B cell (primary cell): ENCODE data around the gene DSN1. TPM values are rescaled to one million over a fixed set of nuclear protein-coding genes. Genes with fewer than 3 reads are reported as not detected.

ENCODE experiments used
- ATAC-seq: fragments of 200-7000 bp; cut with Tn5 transposase; one replicate; pipeline ENCODE4 v1.10.0; 2021; ENCODE audit warnings: low read depth, mild to moderate bottlenecking, moderate number of reproducible peaks, moderate library complexity
- CTCF ChIA-PET: fragments of 350-600 bp; sonication (Branson Sonifier 250); formaldehyde crosslinking; loops from one replicate; lab custom pipeline; 2021; ENCODE audit warnings: antibody characterized with exemption, inconsistent platforms; lab: Charles Lee
- POLR2A ChIA-PET: fragments of 350-600 bp; sonication (Branson Sonifier 250); formaldehyde crosslinking; loops from one replicate; lab custom pipeline; 2021; ENCODE audit warnings: antibody characterized with exemption; lab: Charles Lee
- DNase-seq: peaks from one replicate; pipeline ENCODE4 v3.0.0; 2013
- H2AFZ ChIP-seq: 2 replicates; pipeline ENCODE4 v1.6.1; 2012; ENCODE audit warnings: mild to moderate bottlenecking, low read depth, low read length; ENCODE audit not compliant: insufficient read depth, poor library complexity, severe bottlenecking
- H3K27ac ChIP-seq, 2 donors: 1 replicate in 1 of 2; 2 replicates in 1 of 2; pipeline ENCODE4 v1.5.1; 2012 to 2013; ENCODE audit warnings: low read length in 2 of 2, mild to moderate bottlenecking in 2 of 2, moderate library complexity in 1 of 2
- H3K27me3 ChIP-seq, 4 experiments: fragments of 200-600 bp in 1 of 4; sonication (generic) in 1 of 4; replicated peaks in 1 of 4; 1 replicate in 2 of 4; 2 replicates in 2 of 4; pipeline versions ENCODE4 v1.6.1 to v1.7.0; 2013 to 2016; ENCODE audit warnings: low read length in 3 of 4, mild to moderate bottlenecking in 2 of 4, mixed read lengths in 1 of 4, moderate library complexity in 1 of 4; ENCODE audit not compliant: insufficient read depth in 4 of 4, control insufficient read depth in 3 of 4; ENCODE audit errors: control extremely low read depth in 1 of 4
- H3K36me3 ChIP-seq, 2 experiments: replicated peaks in 1 of 2; 1 replicate in 1 of 2; 2 replicates in 1 of 2; pipeline versions ENCODE4 v1.6.1 to v1.7.1; 2013; ENCODE audit warnings: low read length in 1 of 2; ENCODE audit not compliant: insufficient read depth in 2 of 2, control insufficient read depth in 1 of 2; ENCODE audit errors: control extremely low read depth in 1 of 2, extremely low read depth in 1 of 2
- H3K4me1 ChIP-seq, 2 donors: fragments of 200-600 bp in 1 of 2; sonication (generic) in 1 of 2; 1 replicate in 1 of 2; 2 replicates in 1 of 2; pipeline versions ENCODE4 v1.5.1 to v1.6.1; 2013 to 2017; ENCODE audit warnings: low read length in 2 of 2; ENCODE audit not compliant: control insufficient read depth in 2 of 2, insufficient read depth in 2 of 2
- H3K4me2 ChIP-seq: replicated peaks from 2 replicates; pipeline ENCODE3; 2012; ENCODE audit warnings: mild to moderate bottlenecking, low read depth, low read length; ENCODE audit not compliant: poor library complexity, severe bottlenecking
- H3K4me3 ChIP-seq, 5 experiments: fragments of 200-600 bp in 1 of 5; sonication (generic) in 1 of 5; 1 replicate in 3 of 5; 2 replicates in 2 of 5; pipeline versions ENCODE4 v1.5.1 to v1.7.0; 2011 to 2016; ENCODE audit warnings: low read length in 4 of 5, mild to moderate bottlenecking in 4 of 5, low read depth in 2 of 5, control low read depth in 1 of 5, moderate library complexity in 1 of 5; ENCODE audit not compliant: insufficient read depth in 1 of 5; ENCODE audit errors: control extremely low read depth in 1 of 5, extremely low read depth in 1 of 5
- H3K79me2 ChIP-seq: fragments of 200-600 bp; sonication (generic); one replicate; pipeline ENCODE4 v1.6.0; 2016; ENCODE audit warnings: low read length; ENCODE audit not compliant: control insufficient read depth, insufficient read depth
- H3K9ac ChIP-seq: fragments of 200-600 bp; sonication (generic); 2 replicates; pipeline ENCODE4 v1.6.1; 2017; ENCODE audit warnings: mild to moderate bottlenecking, low read length, moderate library complexity
- H3K9me3 ChIP-seq, 3 donors: one replicate each; pipeline versions ENCODE4 v1.6.1 to v1.7.1; 2013; ENCODE audit warnings: low read length in 2 of 3; ENCODE audit not compliant: control insufficient read depth in 2 of 3, insufficient read depth in 1 of 3; ENCODE audit errors: control extremely low read depth in 1 of 3
- H4K20me1 ChIP-seq: 2 replicates; pipeline ENCODE4 v1.6.0; 2012; ENCODE audit warnings: mild to moderate bottlenecking, low read length; ENCODE audit not compliant: insufficient read depth, control insufficient read depth, poor library complexity, severe bottlenecking
- H3K27ac Mint-ChIP-seq: one replicate; pipeline ENCODE4 v1.8.0; 2021; ENCODE audit warnings: mixed read lengths
- H3K27me3 Mint-ChIP-seq: one replicate; pipeline ENCODE4 v1.8.0; 2021; ENCODE audit warnings: mixed read lengths
- H3K4me1 Mint-ChIP-seq: one replicate; pipeline ENCODE4 v1.8.0; 2021; ENCODE audit warnings: mixed read lengths
- H3K4me3 Mint-ChIP-seq: one replicate; pipeline ENCODE4 v1.8.0; 2021; ENCODE audit warnings: mixed read lengths
- H3K9me3 Mint-ChIP-seq: one replicate; pipeline ENCODE4 v1.8.0; 2022; ENCODE audit warnings: mixed read lengths; ENCODE audit not compliant: insufficient read depth
- EZH2 ChIP-seq: IDR thresholded peaks from 2 replicates; pipeline ENCODE4 v1.6.1; 2012; ENCODE audit warnings: borderline replicate concordance, low read depth, mild to moderate bottlenecking, moderate library complexity, low read length; ENCODE audit not compliant: insufficient read depth, poor library complexity, severe bottlenecking
- WGBS: methylation state at CpG from one replicate; pipeline ENCODE4 v1.1.5; 2013; ENCODE audit warnings: missing lambda C conversion rate; ENCODE audit not compliant: insufficient coverage; 5-methylcytosine and 5-hydroxymethylcytosine counted together
- intact Hi-C: fragments of 100-400 bp; cut with micrococcal nuclease; formaldehyde crosslinking; loops from one replicate; pipeline ENCODE4 v1.10.0; 2022
- polyA plus RNA-seq: library from polyadenylated mRNA; depleted of rRNA; stranded (reverse); fragments of >200 nt; gene quantifications from 2 replicates; pipeline ENCODE4 v1.2.3, GENCODE V29; 2012
- total RNA-seq, 2 donors: library from RNA; stranded (reverse); fragments of 120-200 nt in 1 of 2; gene quantifications; 1 replicate in 1 of 2; 2 replicates in 1 of 2; pipeline versions ENCODE4 v1.2.3 to v1.2.4, GENCODE V29; 2013 to 2022
- TF ChIP-seq, protein P1 (sequence below): fragments of 200-600 bp; IDR thresholded peaks from one replicate; pipeline ENCODE4 v1.8.0; 2022; ENCODE audit warnings: antibody characterized with exemption, mild to moderate bottlenecking

The DSN1 gene
- total and polyA plus RNA-seq, 2 donors (not counting 1 experiment from before 2014, with no cell fraction given) = 13.2 to 17.1 TPM

DNA sequence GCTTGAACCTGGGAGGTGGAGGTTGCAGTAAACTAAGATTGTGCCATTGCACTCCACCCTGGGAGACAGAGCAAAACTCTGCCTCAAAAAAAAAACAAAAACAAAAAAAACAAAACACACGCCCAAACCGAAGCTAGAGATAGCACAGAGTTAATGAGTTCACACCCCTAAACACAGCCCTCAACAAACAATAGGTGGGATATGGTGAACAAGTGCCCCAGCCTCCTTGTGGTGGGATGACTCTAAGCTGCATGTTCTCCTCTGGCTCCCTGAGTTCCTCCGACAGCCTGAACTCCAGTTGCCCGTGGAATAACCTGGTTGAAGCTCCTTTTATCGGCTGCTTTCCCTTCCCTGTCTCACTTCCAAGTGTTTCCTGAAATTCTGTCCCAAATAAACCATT lies 22.1 kb upstream of the DSN1 start:
- intact Hi-C loops = no loop called here

DNA sequence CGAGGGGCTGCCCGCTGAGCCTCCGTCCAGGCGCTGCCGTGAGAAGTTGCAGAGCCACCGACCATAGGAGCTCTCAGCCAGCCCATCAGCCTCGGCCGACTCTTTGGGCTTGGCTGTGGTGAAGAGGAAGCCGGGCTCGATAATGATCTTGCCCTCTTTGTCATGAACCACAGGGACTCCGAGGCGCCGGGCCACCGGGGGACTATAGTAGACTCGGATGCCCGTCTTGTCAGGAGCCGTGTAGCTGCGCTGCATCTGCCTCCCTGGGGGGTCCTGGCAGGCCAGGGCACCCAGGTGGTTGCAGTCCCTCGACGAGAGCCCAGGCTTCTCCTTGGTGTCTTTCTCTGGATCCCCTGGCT lies 20.5 kb upstream of the DSN1 start:
- H3K4me2 ChIP-seq = no peak overlapping the region
- peaks cover 1 to 30% of the 10 kb centered on the region in 2 experiments for H3K36me3 ChIP-seq
- ATAC-seq = no peak
- no peak for TF ChIP-seq EZH2
- TF ChIP-seq, protein P1, sequence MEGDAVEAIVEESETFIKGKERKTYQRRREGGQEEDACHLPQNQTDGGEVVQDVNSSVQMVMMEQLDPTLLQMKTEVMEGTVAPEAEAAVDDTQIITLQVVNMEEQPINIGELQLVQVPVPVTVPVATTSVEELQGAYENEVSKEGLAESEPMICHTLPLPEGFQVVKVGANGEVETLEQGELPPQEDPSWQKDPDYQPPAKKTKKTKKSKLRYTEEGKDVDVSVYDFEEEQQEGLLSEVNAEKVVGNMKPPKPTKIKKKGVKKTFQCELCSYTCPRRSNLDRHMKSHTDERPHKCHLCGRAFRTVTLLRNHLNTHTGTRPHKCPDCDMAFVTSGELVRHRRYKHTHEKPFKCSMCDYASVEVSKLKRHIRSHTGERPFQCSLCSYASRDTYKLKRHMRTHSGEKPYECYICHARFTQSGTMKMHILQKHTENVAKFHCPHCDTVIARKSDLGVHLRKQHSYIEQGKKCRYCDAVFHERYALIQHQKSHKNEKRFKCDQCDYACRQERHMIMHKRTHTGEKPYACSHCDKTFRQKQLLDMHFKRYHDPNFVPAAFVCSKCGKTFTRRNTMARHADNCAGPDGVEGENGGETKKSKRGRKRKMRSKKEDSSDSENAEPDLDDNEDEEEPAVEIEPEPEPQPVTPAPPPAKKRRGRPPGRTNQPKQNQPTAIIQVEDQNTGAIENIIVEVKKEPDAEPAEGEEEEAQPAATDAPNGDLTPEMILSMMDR = no peak
- H3K27me3 ChIP-seq = no peaks in the 10 kb centered on the region
- H2AFZ ChIP-seq = no peak overlapping the region
- no peak overlapping the region for H3K9ac ChIP-seq
- peaks cover 11% of the 10 kb centered on the region for H3K79me2 ChIP-seq
- CTCF ChIA-PET = interaction anchor here (8.2 kb wide), 1 partner anchor 14 kb away, joined by 45 read pairs; no protein-coding TSS in a partner anchor
- no peaks in the 10 kb centered on the region for H4K20me1 ChIP-seq
- no peak overlapping the region for H3K27ac Mint-ChIP-seq
- intact Hi-C loops = no loop called here
- H3K9me3 ChIP-seq = no peaks in the 10 kb centered on the region
- no peaks in the 10 kb centered on the region for H3K9me3 Mint-ChIP-seq
- no peaks in the 10 kb centered on the region for H3K27me3 Mint-ChIP-seq
- no peak for DNase-seq
- no peaks in the 10 kb centered on the region for H3K4me1 ChIP-seq
- H3K4me3 ChIP-seq = no peak overlapping the region
- POLR2A ChIA-PET = interaction anchor here (1.0 kb wide), 1 partner anchor 68 kb away, joined by 3 read pairs; no protein-coding TSS in a partner anchor
- H3K27ac ChIP-seq = no peak overlapping the region
- WGBS = 96% methylated on average over 20 of the region's 20 CpGs
- no peak overlapping the region for H3K4me3 Mint-ChIP-seq
- peaks cover 6% of the 10 kb centered on the region for H3K4me1 Mint-ChIP-seq

More for the DNA sequence above, 22.1 kb upstream of the DSN1 start:
- 100% methylated on average over 1 of the region's 5 CpGs for WGBS
- Mint-ChIP-seq H3K27ac (no peak overlapping the region), H3K9me3 (no peaks in the 10 kb centered on the region), H3K4me1 (peaks cover 6% of the 10 kb centered on the region), H3K4me3 (no peak overlapping the region), H3K27me3 (no peaks in the 10 kb centered on the region)
- Histone ChIP-seq H3K79me2 (peaks cover 11% of the 10 kb centered on the region), H3K9me3 (no peaks in the 10 kb centered on the region), H3K9ac (no peak overlapping the region), H2AFZ (no peak overlapping the region), H4K20me1 (no peaks in the 10 kb centered on the region), H3K27me3 (no peaks in the 10 kb centered on the region), H3K4me3 (no peak overlapping the region), H3K4me2 (no peak overlapping the region), H3K36me3 (peaks cover 1 to 41% of the 10 kb centered on the region in 2 experiments), H3K27ac (no peak overlapping the region), H3K4me1 (no peaks in the 10 kb centered on the region)
- TF ChIP-seq, protein P1 = no peak
- no peak for TF ChIP-seq EZH2
- CTCF ChIA-PET = interaction anchor here (1.2 to 8.2 kb wide), 3 partner anchors 13 to 91 kb away, joined by 4 to 45 read pairs (median 4); no protein-coding TSS in a partner anchor
- no peak for DNase-seq
- ATAC-seq = no peak
- POLR2A ChIA-PET = no interaction called here
